DND-41 (cell line): ENCODE measurements around the gene MORN1.

Source experiments
- CTCF ChIP-seq: IDR thresholded peaks from 2 replicates; pipeline ENCODE4 v1.5.1; 2012; ENCODE audit warnings: borderline replicate concordance, low read length, moderate library complexity, mild to moderate bottlenecking; ENCODE audit not compliant: poor library complexity, severe bottlenecking; ENCODE audit errors: extremely low read depth
- EZH2 ChIP-seq: IDR thresholded peaks from 3 replicates; pipeline ENCODE4 v1.6.1; 2012; ENCODE audit warnings: borderline replicate concordance, low read depth, mild to moderate bottlenecking, moderate library complexity, low read length, inconsistent platforms; ENCODE audit not compliant: severe bottlenecking

- TF ChIP-seq CTCF = no peak
- TF ChIP-seq EZH2 = no peak
Observed at GRCh38 chr1:2330035-2330434, 61.3 kb downstream of the MORN1 start.
